Thoracic aorta (tissue), 2 donors: ENCODE data around the gene ABCC11. TPM values are rescaled to one million over a fixed set of nuclear protein-coding genes. Genes with fewer than 3 reads are reported as not detected.

ENCODE experiments used
- ATAC-seq: fragments of 150-250 bp; one replicate; pipeline ENCODE4 v1.8.0; 2017; ENCODE audit warnings: low read depth; ENCODE audit not compliant: insufficient number of reproducible peaks, low FRiP score
- DNase-seq: peaks from one replicate; pipeline ENCODE4 v3.0.0-alpha.2; 2020; ENCODE audit warnings: low spot score
- H3K27ac ChIP-seq, 2 donors: fragments of 200-600 bp; sonication (generic); 1 replicate in 1 of 2; 2 replicates in 1 of 2; pipeline ENCODE4 v1.5.1; 2016; ENCODE audit warnings: mild to moderate bottlenecking in 2 of 2, moderate library complexity in 2 of 2
- H3K27me3 ChIP-seq: fragments of 200-600 bp; sonication (generic); replicated peaks from 2 replicates; pipeline ENCODE4 v1.6.0; 2016; ENCODE audit warnings: mild to moderate bottlenecking; ENCODE audit not compliant: insufficient read depth
- H3K36me3 ChIP-seq: fragments of 200-600 bp; sonication (generic); one replicate; pipeline ENCODE4 v1.5.1; 2016
- H3K4me1 ChIP-seq, 2 donors: fragments of 200-600 bp; sonication (generic); 1 replicate in 1 of 2; 2 replicates in 1 of 2; pipeline versions ENCODE4 v1.5.1 to v1.6.0; 2016; ENCODE audit warnings: low read depth in 2 of 2, mild to moderate bottlenecking in 1 of 2; ENCODE audit not compliant: control insufficient read depth in 1 of 2
- H3K4me3 ChIP-seq: fragments of 200-600 bp; sonication (generic); 2 replicates; pipeline ENCODE4 v1.5.1; 2016; ENCODE audit warnings: mild to moderate bottlenecking
- H3K9me3 ChIP-seq: fragments of 200-600 bp; sonication (generic); 2 replicates; pipeline ENCODE4 v1.5.1; 2016
- CTCF ChIP-seq: fragments of 200-600 bp; sonication (generic); IDR thresholded peaks from one replicate; pipeline ENCODE4 v1.5.1; 2019; ENCODE audit warnings: antibody characterized with exemption
- total RNA-seq, 2 donors: library from RNA; depleted of rRNA; stranded (reverse); fragments of >200 nt; gene quantifications; one replicate each; pipeline versions ENCODE4 v1.1.0 to v1.2.3, GENCODE V29; 2016

ABCC11 gene
- total RNA-seq, 2 donors from 2014 or later: not detected

- DNase-seq (no peak), ATAC-seq (no peak)
- Histone ChIP-seq H3K36me3 (no peaks in the 10 kb centered on the region), H3K4me1 (peaks cover 23 to 36% of the 10 kb centered on the region in 2 donors), H3K27ac (peak overlapping the region in 1 of 2 donors; percentile 13), H3K9me3 (no peaks in the 10 kb centered on the region), H3K27me3 (no peaks in the 10 kb centered on the region), H3K4me3 (no peak overlapping the region)
- no peak for TF ChIP-seq CTCF
Observed at GRCh38 chr16:48279199-48279598, 31.9 kb upstream of the ABCC11 start.

- Histone ChIP-seq H3K27me3 (no peaks in the 10 kb centered on the region), H3K4me1 (peaks cover 25 to 35% of the 10 kb centered on the region in 2 donors), H3K9me3 (no peaks in the 10 kb centered on the region), H3K4me3 (no peak overlapping the region), H3K27ac (no peak overlapping the region), H3K36me3 (no peaks in the 10 kb centered on the region)
- TF ChIP-seq CTCF: no peak
- DNase-seq (no peak), ATAC-seq (no peak)
Observed at GRCh38 chr16:48277158-48277557, 29.8 kb upstream of the ABCC11 start.

GRCh38 chr16:48276102-48276501 is 28.8 kb upstream of the ABCC11 start:
- DNase-seq (no peak), ATAC-seq (no peak)
- Histone ChIP-seq H3K4me1 (peaks cover 25 to 38% of the 10 kb centered on the region in 2 donors), H3K27me3 (no peaks in the 10 kb centered on the region), H3K9me3 (no peaks in the 10 kb centered on the region), H3K4me3 (no peak overlapping the region), H3K36me3 (no peaks in the 10 kb centered on the region), H3K27ac (peak overlapping the region in 1 of 2 donors; percentile 20)
- TF ChIP-seq CTCF: no peak

GRCh38 chr16:48274476-48274875 is 27.1 kb upstream of the ABCC11 start:
- H3K4me3 ChIP-seq: no peak overlapping the region
- H3K36me3 ChIP-seq: peaks cover 2% of the 10 kb centered on the region
- TF ChIP-seq CTCF: no peak
- H3K27ac ChIP-seq: peak overlapping the region in 1 of 2 donors; percentile 15
- H3K4me1 ChIP-seq: peaks cover 18 to 33% of the 10 kb centered on the region in 2 donors
- H3K27me3 ChIP-seq: no peaks in the 10 kb centered on the region
- ATAC-seq: no peak
- no peaks in the 10 kb centered on the region for H3K9me3 ChIP-seq
- DNase-seq: no peak

GRCh38 chr16:48272837-48273421 is 25.6 kb upstream of the ABCC11 start:
- no peak for TF ChIP-seq CTCF
- no peak for DNase-seq
- ATAC-seq: peak; percentile 89
- Histone ChIP-seq H3K36me3 (peaks cover 2% of the 10 kb centered on the region), H3K4me3 (peak overlapping the region; percentile 63), H3K27ac (peak overlapping the region; percentile 51 to 77), H3K4me1 (peaks cover 14 to 30% of the 10 kb centered on the region in 2 donors), H3K9me3 (no peaks in the 10 kb centered on the region), H3K27me3 (no peaks in the 10 kb centered on the region)
